HG03521 (cell line): ENCODE measurements around the gene CFTR.
"Not testable (repeated sequence)": the region's sequence is repeated elsewhere in the genome, so short reads cannot be mapped to it uniquely, and the experiment has no call there.

Source experiments
- ATAC-seq: cut with Tn5 transposase; IDR thresholded peaks from one replicate; pipeline ENCODE4 v1.9.1; 2021; ENCODE audit warnings: mild to moderate bottlenecking, moderate library complexity; ENCODE audit not compliant: unreplicated experiment

The CFTR gene

DNA sequence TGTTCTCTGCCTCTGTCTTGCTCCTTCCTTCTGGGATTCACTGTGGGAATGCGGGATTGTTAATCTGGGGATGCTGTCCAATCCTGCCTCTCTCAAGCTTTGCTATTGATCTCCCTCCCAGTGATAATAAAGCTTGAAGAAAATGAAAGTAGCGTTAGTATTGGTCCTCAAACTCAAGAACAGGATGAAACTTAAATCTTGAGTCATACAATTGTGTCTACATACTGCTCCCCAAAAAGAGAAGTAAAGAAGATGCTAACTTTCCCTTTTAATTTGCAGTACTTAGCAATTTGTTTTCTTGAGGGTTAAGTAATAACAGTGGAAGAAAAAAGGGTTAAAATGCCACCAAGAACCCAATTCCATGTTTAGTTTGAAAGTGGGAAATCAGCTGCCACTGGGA is 13.6 kb downstream of the CFTR start:
- ATAC-seq = no peak

DNA sequence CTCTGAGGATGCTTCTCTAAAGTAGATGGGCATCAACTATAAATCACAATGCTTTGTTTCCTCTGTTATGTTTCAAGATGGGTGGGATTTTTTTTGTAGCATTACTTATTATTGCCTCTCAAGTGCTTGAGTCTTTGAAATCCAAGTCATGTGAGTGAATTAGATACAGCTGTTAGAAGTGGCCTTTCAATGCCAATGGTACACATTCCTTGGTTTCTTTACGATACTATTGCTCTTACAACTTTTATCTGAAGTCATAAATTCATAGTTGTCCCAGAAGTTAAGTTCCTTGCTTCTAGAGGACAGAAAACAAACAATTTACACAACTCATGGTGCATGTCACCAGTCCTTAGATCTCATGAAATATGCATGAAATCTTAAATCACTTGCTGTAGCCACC is 15.5 kb downstream of the CFTR start:
- no peak for ATAC-seq

DNA sequence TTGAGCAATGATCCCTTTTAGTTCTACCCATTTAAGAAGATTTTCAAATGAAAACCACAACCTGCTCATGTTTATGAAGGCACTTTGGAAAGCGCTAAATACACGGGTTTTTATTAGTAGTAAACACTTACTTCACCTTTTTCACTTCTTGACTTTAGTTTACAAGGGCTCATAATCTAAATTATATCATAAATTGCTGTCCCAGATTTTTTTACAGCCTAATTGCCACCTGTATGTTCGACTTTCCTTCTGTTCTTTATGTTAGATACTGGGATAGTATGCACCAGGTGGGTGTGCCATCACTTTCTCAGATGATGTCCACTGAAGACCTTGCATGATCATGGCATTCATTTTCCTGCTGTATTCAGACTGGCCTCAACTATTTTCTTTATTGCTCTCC is 22.5 kb downstream of the CFTR start:
- ATAC-seq = no peak

DNA sequence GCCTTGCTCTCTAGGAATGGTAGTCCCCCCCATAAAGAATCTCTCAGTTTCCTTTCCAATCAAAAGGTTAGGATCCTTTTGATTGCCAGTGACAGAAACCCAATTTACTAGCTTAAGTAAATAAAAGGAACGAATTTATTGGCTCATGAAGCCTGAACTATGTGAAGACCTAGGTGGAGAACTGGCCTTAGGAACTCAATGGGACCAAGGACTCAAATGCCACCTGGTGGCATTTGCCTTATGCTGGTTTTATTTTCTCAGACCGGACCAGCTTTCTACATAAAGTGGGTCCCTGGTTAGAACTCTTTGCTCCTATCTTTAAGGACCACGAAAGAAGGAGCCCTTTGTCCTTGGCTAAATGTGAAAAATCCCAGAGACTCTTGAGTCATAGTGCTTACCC is 25.4 kb downstream of the CFTR start:
- no peak for ATAC-seq

DNA sequence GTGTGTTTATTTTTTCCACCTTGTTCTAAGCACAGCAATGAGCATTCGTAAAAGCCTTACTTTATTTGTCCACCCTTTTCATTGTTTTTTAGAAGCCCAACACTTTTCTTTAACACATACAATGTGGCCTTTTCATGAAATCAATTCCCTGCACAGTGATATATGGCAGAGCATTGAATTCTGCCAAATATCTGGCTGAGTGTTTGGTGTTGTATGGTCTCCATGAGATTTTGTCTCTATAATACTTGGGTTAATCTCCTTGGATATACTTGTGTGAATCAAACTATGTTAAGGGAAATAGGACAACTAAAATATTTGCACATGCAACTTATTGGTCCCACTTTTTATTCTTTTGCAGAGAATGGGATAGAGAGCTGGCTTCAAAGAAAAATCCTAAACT is 28.9 kb downstream of the CFTR start:
- ATAC-seq = no peak

DNA sequence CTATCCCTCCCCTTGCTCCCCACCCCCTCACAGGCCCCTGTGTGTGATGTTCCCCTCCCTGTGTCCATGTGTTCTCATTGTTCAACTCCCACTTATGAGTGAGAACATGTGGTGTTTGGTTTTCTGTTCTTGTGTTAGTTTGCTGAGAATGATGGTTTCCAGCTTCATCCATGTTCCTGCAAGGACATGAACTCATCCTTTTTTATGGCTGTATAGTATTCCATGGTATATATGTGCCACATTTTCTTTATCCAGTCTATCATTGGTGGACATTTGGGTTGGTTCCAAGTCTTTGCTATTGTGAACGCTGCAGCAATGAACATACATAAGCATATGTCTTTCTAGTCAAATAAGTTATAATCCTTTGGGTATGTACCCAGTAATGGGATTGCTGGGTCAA is 37.4 kb downstream of the CFTR start:
- ATAC-seq = not testable (repeated sequence)

DNA sequence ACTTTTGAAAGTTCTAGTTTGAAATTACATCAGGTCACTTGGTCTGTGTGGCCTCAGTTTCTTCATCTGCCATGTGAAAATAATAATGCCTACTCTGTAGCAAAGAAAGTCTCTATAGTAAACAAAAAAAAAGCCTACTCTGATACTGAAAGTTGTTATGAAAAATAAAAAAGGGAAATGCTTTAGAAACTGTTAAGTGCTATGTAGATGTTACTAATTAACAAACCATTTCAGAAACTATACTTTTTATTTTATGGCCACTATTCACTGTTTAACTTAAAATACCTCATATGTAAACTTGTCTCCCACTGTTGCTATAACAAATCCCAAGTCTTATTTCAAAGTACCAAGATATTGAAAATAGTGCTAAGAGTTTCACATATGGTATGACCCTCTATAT is 50.6 kb downstream of the CFTR start:
- no peak for ATAC-seq

DNA sequence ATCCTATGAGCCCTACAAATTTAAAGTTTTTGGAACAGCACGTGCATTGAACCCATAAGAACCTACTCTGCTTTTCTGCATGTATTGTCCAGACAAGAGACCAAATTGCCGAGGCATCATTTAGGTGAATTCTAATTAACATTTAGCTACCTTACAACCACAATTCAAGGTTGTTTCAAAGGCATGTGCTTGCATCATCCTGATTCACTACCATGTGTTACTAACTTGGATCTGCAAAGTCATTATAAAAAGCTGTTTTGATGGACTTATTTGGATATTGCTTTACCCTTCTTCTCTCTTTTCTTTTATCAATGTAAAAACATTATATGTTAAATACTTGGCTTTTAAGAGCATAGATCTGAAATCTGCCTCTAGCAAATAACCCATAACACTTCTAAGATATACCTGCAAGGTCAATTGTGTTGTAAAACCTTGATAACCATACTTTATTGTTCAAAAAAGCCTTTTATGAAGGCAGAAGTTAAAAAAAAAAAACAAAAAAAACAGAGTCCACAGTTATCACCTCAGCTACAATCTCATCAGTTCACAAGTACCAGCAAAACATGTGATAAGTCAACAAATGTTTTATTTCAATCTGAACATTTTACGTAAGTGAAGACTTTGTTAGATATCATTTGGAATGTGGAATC is 51.9 kb downstream of the CFTR start:
- ATAC-seq = no peak

DNA sequence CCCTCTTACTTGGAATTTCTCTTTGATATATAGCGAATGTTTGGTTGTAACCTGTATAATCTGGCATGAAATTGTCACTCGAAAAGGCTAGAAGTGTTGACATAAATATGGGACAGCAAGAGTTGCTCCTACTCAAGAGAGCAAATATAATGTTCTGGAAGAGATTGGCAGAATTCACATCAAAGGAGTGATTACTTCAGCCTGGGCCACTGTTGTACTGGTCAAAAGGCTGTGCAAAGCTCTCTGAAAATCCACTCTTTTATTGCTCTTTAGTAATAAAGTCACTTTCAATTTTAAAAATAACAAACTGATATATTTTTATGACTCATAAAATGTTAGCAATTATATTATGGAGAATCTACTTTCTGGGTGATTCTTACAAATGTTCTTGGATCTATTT is 58.2 kb downstream of the CFTR start:
- no peak for ATAC-seq

DNA sequence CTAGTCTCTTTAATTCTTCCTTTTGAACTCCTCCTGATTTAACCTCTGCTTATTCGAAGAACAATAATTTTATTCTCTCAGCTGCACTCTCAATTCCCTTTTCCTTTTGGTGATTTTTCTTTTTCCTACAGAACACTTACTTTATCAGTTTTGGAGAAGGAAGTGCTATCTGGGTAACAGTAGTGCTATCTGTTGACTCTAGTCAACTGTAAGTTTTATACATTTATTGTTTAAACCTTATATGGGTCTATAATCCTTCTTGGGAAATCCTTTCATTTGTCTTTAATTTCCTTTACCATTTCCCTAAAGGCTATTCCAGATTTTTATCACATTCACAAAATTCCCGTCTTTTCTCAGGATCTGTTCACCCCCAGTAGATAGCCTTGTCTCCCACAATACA is 64.2 kb downstream of the CFTR start:
- no peak for ATAC-seq

DNA sequence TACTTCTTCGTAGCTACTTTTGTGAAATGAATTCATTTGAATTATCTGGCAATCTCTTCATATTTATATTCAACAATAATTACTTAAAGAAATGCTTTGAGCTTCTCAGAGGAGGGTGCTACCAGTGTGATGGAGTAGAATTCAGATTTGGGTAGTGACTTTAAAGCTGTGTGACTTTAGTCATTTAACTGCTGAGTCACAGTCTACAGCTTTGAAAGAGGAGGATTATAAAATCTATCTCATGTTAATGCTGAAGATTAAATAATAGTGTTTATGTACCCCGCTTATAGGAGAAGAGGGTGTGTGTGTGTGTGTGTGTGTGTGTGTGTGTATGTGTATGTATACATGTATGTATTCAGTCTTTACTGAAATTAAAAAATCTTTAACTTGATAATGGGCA is 68.2 kb downstream of the CFTR start:
- no peak for ATAC-seq

DNA sequence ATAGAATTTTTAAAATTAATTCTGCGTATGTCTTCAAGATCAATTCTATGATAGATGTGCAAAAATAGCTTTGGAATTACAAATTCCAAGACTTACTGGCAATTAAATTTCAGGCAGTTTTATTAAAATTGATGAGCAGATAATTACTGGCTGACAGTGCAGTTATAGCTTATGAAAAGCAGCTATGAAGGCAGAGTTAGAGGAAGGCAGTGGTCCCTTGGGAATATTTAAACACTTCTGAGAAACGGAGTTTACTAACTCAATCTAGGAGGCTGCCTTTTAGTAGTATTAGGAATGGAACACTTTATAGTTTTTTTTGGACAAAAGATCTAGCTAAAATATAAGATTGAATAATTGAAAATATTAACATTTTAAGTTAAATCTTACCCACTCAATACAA is 70.8 kb downstream of the CFTR start:
- ATAC-seq = no peak

DNA sequence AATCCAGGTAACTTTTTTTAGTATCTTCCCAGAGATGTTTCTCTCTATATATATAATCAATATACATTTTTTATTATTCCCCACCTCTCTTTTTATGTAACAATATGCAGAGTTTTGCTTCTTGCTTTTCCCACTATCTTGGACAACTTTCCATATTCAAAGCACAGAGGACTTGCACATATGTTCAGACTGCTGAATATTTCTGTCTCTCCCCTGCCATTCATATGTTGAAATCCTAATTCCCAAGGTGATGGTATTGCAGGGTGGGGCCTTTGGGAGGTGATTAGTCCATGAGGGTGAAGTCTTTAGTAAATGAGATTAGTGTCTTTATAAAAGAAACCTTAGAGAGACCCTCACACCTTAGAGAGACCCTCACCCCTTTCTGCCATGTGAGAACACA is 72.8 kb downstream of the CFTR start:
- no peak for ATAC-seq

DNA sequence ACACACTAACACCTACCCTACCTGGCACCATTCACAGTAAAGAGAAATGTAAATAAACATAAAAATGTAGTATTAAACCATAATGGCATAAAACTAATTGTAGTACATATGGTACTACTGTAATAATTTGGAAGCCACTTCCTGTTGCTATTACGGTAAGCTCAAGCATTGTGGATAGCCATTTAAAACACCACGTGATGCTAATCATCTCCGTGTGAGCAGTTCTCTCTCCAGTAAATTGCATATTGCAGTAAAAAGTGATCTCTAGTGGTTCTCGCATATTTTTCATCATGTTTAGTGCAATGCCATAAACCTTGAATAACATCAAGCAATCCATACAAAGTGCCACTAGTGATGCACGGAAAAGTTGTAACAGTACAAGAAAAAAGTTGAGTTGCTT is 75.4 kb downstream of the CFTR start:
- no peak for ATAC-seq

DNA sequence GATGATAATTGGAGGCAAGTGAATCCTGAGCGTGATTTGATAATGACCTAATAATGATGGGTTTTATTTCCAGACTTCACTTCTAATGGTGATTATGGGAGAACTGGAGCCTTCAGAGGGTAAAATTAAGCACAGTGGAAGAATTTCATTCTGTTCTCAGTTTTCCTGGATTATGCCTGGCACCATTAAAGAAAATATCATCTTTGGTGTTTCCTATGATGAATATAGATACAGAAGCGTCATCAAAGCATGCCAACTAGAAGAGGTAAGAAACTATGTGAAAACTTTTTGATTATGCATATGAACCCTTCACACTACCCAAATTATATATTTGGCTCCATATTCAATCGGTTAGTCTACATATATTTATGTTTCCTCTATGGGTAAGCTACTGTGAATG is 79.6 kb downstream of the CFTR start:
- no peak for ATAC-seq

DNA sequence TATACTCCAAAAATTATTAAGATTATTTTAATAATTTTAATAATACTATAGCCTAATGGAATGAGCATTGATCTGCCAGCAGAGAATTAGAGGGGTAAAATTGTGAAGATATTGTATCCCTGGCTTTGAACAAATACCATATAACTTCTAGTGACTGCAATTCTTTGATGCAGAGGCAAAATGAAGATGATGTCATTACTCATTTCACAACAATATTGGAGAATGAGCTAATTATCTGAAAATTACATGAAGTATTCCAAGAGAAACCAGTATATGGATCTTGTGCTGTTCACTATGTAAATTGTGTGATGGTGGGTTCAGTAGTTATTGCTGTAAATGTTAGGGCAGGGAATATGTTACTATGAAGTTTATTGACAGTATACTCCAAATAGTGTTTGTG is 80.2 kb downstream of the CFTR start:
- ATAC-seq = no peak

DNA sequence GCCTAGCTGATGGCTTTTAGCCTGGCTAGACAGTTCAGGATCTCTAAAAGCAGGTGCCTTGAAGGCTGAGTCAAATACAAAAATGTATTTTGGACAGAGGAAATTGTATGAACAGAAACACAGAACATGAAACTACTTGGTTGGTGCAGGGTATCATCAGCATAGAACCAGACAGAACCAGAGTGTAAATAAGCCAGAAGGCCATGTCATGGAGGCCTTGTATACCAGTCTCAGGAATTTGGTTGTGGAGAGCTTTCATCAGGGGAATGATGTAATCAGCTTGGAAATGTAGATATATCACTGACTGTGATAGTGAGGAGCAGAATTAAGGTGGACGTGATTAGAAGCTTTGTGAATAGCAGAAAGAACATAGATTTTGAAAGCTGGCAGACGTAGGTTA is 82.9 kb downstream of the CFTR start:
- ATAC-seq = no peak

DNA sequence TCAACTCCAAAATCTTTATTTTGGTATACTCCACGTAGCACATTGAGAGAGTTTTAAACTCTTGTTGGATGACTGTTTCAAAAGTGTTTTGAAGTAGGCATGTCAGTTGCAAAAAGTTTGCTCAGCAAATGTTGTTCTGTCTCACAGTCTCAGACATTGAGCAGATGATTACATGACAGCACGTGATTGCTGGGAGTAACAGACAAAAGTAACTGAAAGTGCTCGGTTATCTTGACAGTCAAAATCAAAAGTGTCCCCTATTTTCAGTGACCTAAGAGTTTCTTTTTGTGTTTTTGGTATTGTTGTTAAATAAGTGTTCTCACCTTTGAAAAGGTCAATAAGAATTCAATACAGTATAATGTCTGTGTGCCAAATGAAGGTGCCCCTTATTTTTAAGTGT is 84.3 kb downstream of the CFTR start:
- ATAC-seq = no peak

DNA sequence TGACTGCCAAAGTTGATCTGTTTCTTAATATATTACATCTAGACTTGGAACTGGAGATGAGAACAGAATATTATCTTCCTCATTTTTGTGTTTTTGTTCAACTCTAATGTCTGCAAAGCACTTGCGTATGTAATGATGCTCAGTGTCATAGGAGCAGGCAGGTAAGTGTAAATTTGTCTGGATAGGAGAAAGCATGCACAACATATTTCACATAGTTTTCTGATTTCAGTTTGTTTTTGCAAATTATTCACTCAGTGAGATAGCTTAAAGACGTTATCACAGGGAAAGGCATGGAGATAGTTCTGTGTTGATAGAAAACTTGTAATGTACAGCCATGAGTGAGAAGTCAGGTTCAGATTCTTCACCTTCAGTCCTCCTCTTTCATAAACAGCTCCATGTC is 84.8 kb downstream of the CFTR start:
- no peak for ATAC-seq

DNA sequence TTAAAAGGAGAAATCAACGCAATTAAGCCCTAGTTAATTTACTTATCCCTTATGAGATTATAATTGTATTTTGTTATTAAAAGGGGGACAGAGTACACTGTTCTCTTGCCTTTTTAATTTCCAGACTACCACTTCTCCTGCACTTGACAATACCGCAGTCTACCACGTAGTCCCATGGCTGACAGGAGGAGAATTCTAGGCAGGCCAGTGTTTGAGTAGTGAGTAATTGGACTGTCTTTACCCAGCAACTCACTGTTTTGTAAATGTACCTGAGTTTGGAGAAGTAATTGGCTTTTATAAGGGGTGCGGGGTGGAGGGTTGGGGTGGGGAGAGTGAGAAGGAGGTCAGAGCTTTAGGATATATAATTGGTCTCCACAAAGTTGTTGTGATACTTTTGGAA is 85.4 kb downstream of the CFTR start:
- no peak for ATAC-seq

DNA sequence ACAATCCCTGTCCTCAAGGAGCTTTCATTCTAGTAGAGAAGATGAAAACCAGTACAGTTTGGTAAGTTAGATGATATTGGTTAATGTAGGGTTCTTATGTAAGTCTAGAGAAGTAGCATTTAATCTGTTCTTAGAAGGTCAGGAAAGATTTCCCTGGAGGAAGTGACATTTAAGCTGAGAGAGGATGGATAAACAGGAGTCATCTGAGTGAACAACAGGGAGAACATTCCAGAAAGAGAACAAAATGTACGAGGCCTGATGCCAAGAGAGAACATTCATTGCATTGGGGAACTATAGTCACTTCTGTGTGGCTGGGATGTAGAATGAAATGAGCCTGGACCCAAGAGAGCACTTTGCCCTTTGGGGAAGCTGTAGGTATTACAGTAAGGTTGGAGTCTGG is 88.0 kb downstream of the CFTR start:
- ATAC-seq = no peak

DNA sequence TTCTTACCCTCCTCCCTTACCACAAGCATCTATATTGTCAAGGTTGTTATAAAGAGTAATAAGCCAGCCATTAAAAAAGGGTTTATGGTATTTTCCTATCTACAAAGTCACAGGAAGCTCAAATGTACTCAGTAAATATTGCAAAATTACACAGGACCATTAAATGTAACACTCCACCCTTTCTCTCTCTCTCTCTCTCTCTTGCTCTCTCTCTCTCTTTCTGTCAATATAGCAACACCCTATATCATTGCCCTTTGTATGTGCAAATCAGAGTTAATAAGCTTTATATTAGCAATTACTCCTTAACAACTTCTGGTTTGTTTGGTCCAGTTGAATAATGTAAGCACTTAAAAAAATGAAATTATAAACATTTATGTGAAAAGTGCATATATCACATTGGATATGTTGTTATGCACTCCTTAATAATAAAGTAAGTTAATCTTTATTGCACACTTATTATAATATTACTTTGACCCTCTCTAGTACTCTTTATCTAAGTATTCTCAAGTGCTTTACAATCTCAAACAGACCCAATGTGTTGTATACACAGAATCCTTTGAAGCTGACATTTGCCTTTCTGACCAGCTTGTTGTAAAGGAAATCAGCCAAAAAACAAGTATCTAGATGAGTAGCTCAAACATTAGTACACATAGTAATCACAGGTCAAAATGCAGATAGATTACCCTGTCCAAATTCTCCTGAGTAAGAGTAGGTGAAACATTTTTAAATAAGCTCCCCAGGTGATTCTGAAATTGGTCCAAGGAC is 93.2 kb downstream of the CFTR start:
- ATAC-seq = no peak

DNA sequence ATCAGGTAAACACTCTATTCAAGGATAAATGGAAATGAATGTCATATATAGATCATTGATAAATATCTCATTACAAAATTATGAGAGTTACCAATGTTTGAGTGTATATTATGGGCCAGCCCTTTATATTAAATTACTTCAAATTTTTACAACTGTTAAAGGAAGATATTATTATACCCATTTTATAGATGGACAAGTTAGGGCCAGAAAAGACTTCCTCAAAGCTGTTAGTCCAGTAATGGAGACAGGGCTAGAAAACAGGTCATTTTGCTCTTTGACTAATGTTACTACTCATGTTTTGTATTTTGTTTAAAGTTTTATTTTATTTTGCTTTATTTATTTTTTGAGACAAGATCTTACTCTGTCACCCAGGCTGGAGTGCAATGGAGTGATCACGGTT is 101.6 kb downstream of the CFTR start:
- ATAC-seq = no peak
